Stimulated activated naive CD8-positive, alpha-beta T cell treated with anti-CD3 and anti-CD28 coated beads, Interleukin-15, amount 100 ng/mL, for 72 hours (primary cell): Measurements from ENCODE around the gene DCTN4.
"Not testable (repeated sequence)": the region's sequence is repeated elsewhere in the genome, so short reads cannot be mapped to it uniquely, and the experiment has no call there.

Source experiments
- ATAC-seq: fragments of 150-1000 bp; cut with Tn5 transposase; 2 replicates; pipeline ENCODE4 v1.10.0; 2021; ENCODE audit warnings: mild to moderate bottlenecking, moderate library complexity
- DNase-seq, 2 donors: peaks; one replicate each; pipeline ENCODE4 v3.0.0; 2021 to 2022
- H3K27ac Mint-ChIP-seq, 2 donors: one replicate each; pipeline ENCODE4 v1.8.0; 2022; ENCODE audit warnings: mild to moderate bottlenecking in 2 of 2, mixed read lengths in 2 of 2, moderate library complexity in 2 of 2
- H3K27me3 Mint-ChIP-seq: one replicate; pipeline ENCODE4 v1.8.0; 2022; ENCODE audit warnings: mixed read lengths
- H3K4me1 Mint-ChIP-seq: one replicate; pipeline ENCODE4 v1.8.0; 2022; ENCODE audit warnings: mild to moderate bottlenecking, mixed read lengths
- H3K4me3 Mint-ChIP-seq, 2 donors: one replicate each; pipeline ENCODE4 v1.8.0; 2022; ENCODE audit warnings: mild to moderate bottlenecking in 2 of 2, mixed read lengths in 2 of 2, moderate library complexity in 1 of 2
- H3K9me3 Mint-ChIP-seq, 2 donors: one replicate each; pipeline ENCODE4 v1.8.0; 2022; ENCODE audit warnings: mixed read lengths in 2 of 2

The DCTN4 gene

GRCh38 chr5:150763023-150763769 is 4.4 kb upstream of the DCTN4 start:
- ATAC-seq (no peak), DNase-seq (no peak)
- H3K4me1 Mint-ChIP-seq, result peaks cover 12% of the 10 kb centered on the region
- peaks cover 6 to 8% of the 10 kb centered on the region in 2 donors for H3K9me3 Mint-ChIP-seq
- no peak overlapping the region for H3K4me3 Mint-ChIP-seq
- H3K27me3 Mint-ChIP-seq, result no peaks in the 10 kb centered on the region
- H3K27ac Mint-ChIP-seq, result no peak overlapping the region

GRCh38 chr5:150762211-150762610 is 3.4 kb upstream of the DCTN4 start:
- H3K27ac Mint-ChIP-seq, result no peak overlapping the region
- peaks cover 16% of the 10 kb centered on the region for H3K4me1 Mint-ChIP-seq
- no peaks in the 10 kb centered on the region for H3K27me3 Mint-ChIP-seq
- no peak overlapping the region for H3K4me3 Mint-ChIP-seq
- no peak for ATAC-seq
- DNase-seq, result no peak
- H3K9me3 Mint-ChIP-seq, result peaks cover 6 to 8% of the 10 kb centered on the region in 2 donors

- peaks cover 34% of the 10 kb centered on the region for H3K4me1 Mint-ChIP-seq
- no peak overlapping the region for H3K27ac Mint-ChIP-seq
- ATAC-seq (no peak), DNase-seq (no peak)
- H3K4me3 Mint-ChIP-seq, result no peak overlapping the region
- H3K9me3 Mint-ChIP-seq, result no peaks in the 10 kb centered on the region
- no peaks in the 10 kb centered on the region for H3K27me3 Mint-ChIP-seq
These were observed 442 bp upstream of the DCTN4 start for GRCh38 chr5:150759334-150759583.

- ATAC-seq, result peak; percentile 33
- peaks cover 39% of the 10 kb centered on the region for H3K4me1 Mint-ChIP-seq
- no peak for DNase-seq
- H3K27me3 Mint-ChIP-seq, result no peaks in the 10 kb centered on the region
- H3K4me3 Mint-ChIP-seq, result no peak overlapping the region
- no peak overlapping the region for H3K27ac Mint-ChIP-seq
- H3K9me3 Mint-ChIP-seq, result no peaks in the 10 kb centered on the region
These were observed 650 bp downstream of the DCTN4 start for GRCh38 chr5:150758203-150758530.

- no peak for ATAC-seq
These were observed 1.6 kb downstream of the DCTN4 start for GRCh38 chr5:150757087-150757649.

GRCh38 chr5:150753863-150754262 is 5.0 kb downstream of the DCTN4 start:
- H3K4me3 Mint-ChIP-seq, result no peak overlapping the region
- H3K4me1 Mint-ChIP-seq, result peaks cover 63% of the 10 kb centered on the region
- no peak overlapping the region for H3K27ac Mint-ChIP-seq
- ATAC-seq, result no peak
- H3K27me3 Mint-ChIP-seq, result no peaks in the 10 kb centered on the region
- no peak for DNase-seq
- no peaks in the 10 kb centered on the region for H3K9me3 Mint-ChIP-seq

More at GRCh38 chr5:150757087-150757649, 1.6 kb downstream of the DCTN4 start:
- no peaks in the 10 kb centered on the region for H3K9me3 Mint-ChIP-seq
- H3K27me3 Mint-ChIP-seq, result no peaks in the 10 kb centered on the region
- peak overlapping the region; percentile 63 to 73 for H3K4me3 Mint-ChIP-seq
- H3K4me1 Mint-ChIP-seq, result peaks cover 44% of the 10 kb centered on the region
- H3K27ac Mint-ChIP-seq, result peak overlapping the region in 1 of 2 donors; percentile 4
- no peak for DNase-seq

- peaks cover 63% of the 10 kb centered on the region for H3K4me1 Mint-ChIP-seq
- no peak overlapping the region for H3K4me3 Mint-ChIP-seq
- no peaks in the 10 kb centered on the region for H3K9me3 Mint-ChIP-seq
- H3K27ac Mint-ChIP-seq, result no peak overlapping the region
- DNase-seq (no peak), ATAC-seq (no peak)
- H3K27me3 Mint-ChIP-seq, result no peaks in the 10 kb centered on the region
These were observed 5.4 kb downstream of the DCTN4 start for GRCh38 chr5:150753463-150753862.

- Mint-ChIP-seq H3K9me3 (no peaks in the 10 kb centered on the region), H3K4me3 (peak overlapping the region in 1 of 2 donors; percentile 1), H3K4me1 (peaks cover 53% of the 10 kb centered on the region), H3K27ac (no peak overlapping the region), H3K27me3 (no peaks in the 10 kb centered on the region)
- no peak for DNase-seq
- no peak for ATAC-seq
These were observed 7.5 kb downstream of the DCTN4 start for GRCh38 chr5:150751096-150751891.

- Mint-ChIP-seq H3K4me1 (peaks cover 47% of the 10 kb centered on the region), H3K27ac (no peak overlapping the region), H3K27me3 (no peaks in the 10 kb centered on the region), H3K4me3 (peak overlapping the region in 1 of 2 donors; percentile 30), H3K9me3 (peaks cover 1 to 3% of the 10 kb centered on the region in 2 donors)
- ATAC-seq, result no peak
- no peak for DNase-seq
These were observed 8.3 kb downstream of the DCTN4 start for GRCh38 chr5:150750469-150750868.

- not testable (repeated sequence) for H3K27me3 Mint-ChIP-seq, H3K9me3 Mint-ChIP-seq, DNase-seq, H3K27ac Mint-ChIP-seq
- peak; percentile 54 for ATAC-seq
- peaks cover 71% of the 10 kb centered on the region for H3K4me1 Mint-ChIP-seq
- H3K4me3 Mint-ChIP-seq, result peak overlapping the region; percentile 63 to 76
These were observed 15.7 kb downstream of the DCTN4 start for GRCh38 chr5:150743142-150743488.

GRCh38 chr5:150742455-150743141 is 16.2 kb downstream of the DCTN4 start:
- H3K27ac Mint-ChIP-seq, result peak overlapping the region; percentile 50 to 90

GRCh38 chr5:150740992-150741391 is 17.8 kb downstream of the DCTN4 start:
- ATAC-seq (no peak), DNase-seq (no peak)
- Mint-ChIP-seq H3K4me3 (no peak overlapping the region), H3K4me1 (peaks cover 92% of the 10 kb centered on the region), H3K9me3 (peaks cover 7 to 12% of the 10 kb centered on the region in 2 donors), H3K27me3 (no peaks in the 10 kb centered on the region), H3K27ac (no peak overlapping the region)

More at GRCh38 chr5:150742455-150743141, 16.2 kb downstream of the DCTN4 start:
- H3K27me3 Mint-ChIP-seq, DNase-seq, H3K9me3 Mint-ChIP-seq: not testable (repeated sequence)
- Mint-ChIP-seq H3K4me1 (peaks cover 76% of the 10 kb centered on the region), H3K4me3 (peak overlapping the region; percentile 63 to 76)
- ATAC-seq, result peak; percentile 91

- H3K27me3 Mint-ChIP-seq, result no peaks in the 10 kb centered on the region
- peaks cover 0 to 5% of the 10 kb centered on the region in 2 donors for H3K9me3 Mint-ChIP-seq
- peaks cover 96% of the 10 kb centered on the region for H3K4me1 Mint-ChIP-seq
- no peak overlapping the region for H3K4me3 Mint-ChIP-seq
- no peak for ATAC-seq
- H3K27ac Mint-ChIP-seq, result no peak overlapping the region
- DNase-seq, result no peak
These were observed 20.0 kb downstream of the DCTN4 start for GRCh38 chr5:150738862-150739261.

- Mint-ChIP-seq H3K9me3 (peaks cover 0 to 4% of the 10 kb centered on the region in 2 donors), H3K27ac (peak overlapping the region; percentile 68 to 82), H3K4me1 (peaks cover 60% of the 10 kb centered on the region), H3K27me3 (no peaks in the 10 kb centered on the region), H3K4me3 (no peak overlapping the region)
- ATAC-seq, result peak; percentile 70
- DNase-seq, result peak in 1 of 2 donors; percentile 25
These were observed 24.0 kb downstream of the DCTN4 start for GRCh38 chr5:150734579-150735384.

GRCh38 chr5:150731669-150732242 is 27.1 kb downstream of the DCTN4 start:
- H3K27me3 Mint-ChIP-seq, result no peaks in the 10 kb centered on the region
- DNase-seq (no peak), ATAC-seq (no peak)
- H3K4me3 Mint-ChIP-seq, result no peak overlapping the region
- H3K9me3 Mint-ChIP-seq, result peaks cover 0 to 4% of the 10 kb centered on the region in 2 donors
- H3K4me1 Mint-ChIP-seq, result peaks cover 29% of the 10 kb centered on the region
- H3K27ac Mint-ChIP-seq, result peak overlapping the region in 1 of 2 donors; percentile 28
